DND-41 (cell line): Measurements from ENCODE around the gene ME2.

Experiments used
- ATAC-seq: fragments of 200-7000 bp; cut with Tn5 transposase; 3 replicates; pipeline ENCODE4 v1.9.1; 2021; ENCODE audit warnings: low read depth; ENCODE audit not compliant: insufficient read depth
- DNase-seq: peaks from one replicate; pipeline ENCODE4 v3.0.0-alpha.2; 2020
- H2AFZ ChIP-seq: 2 replicates; pipeline ENCODE4 v1.6.0; 2012; ENCODE audit warnings: low read depth, low read length
- H3K27ac ChIP-seq: 2 replicates; pipeline ENCODE4 v1.5.1; 2012; ENCODE audit warnings: low read length, inconsistent platforms
- H3K27me3 ChIP-seq: fragments of 200-600 bp; sonication (generic); 2 replicates; pipeline ENCODE4 v1.6.0; 2012; ENCODE audit warnings: low read length, mild to moderate bottlenecking, inconsistent platforms; ENCODE audit not compliant: insufficient read depth, poor library complexity
- H3K36me3 ChIP-seq: 2 replicates; pipeline ENCODE4 v1.5.1; 2012; ENCODE audit warnings: low read length, inconsistent platforms; ENCODE audit not compliant: insufficient read depth
- H3K4me1 ChIP-seq: 2 replicates; pipeline ENCODE4 v1.5.1; 2012; ENCODE audit warnings: mild to moderate bottlenecking, low read length; ENCODE audit not compliant: insufficient read depth
- H3K4me2 ChIP-seq: 2 replicates; pipeline ENCODE4 v1.6.0; 2012; ENCODE audit warnings: mild to moderate bottlenecking, moderate library complexity, low read length, inconsistent platforms; ENCODE audit not compliant: insufficient read depth
- H3K4me3 ChIP-seq, 2 experiments: fragments of 200-600 bp in 1 of 2; shearing (Covaris generic) in 1 of 2; 2 replicates each; pipeline ENCODE4 v1.5.1; 2012 to 2016; ENCODE audit warnings: inconsistent platforms in 2 of 2, low read length in 2 of 2, mild to moderate bottlenecking in 2 of 2, low read depth in 1 of 2, moderate library complexity in 1 of 2
- H3K79me2 ChIP-seq: 2 replicates; pipeline ENCODE4 v1.6.0; 2012; ENCODE audit warnings: low read length, inconsistent platforms; ENCODE audit not compliant: insufficient read depth
- H3K9ac ChIP-seq: 2 replicates; pipeline ENCODE4 v1.6.0; 2012; ENCODE audit warnings: low read depth, mild to moderate bottlenecking, inconsistent platforms, low read length, moderate library complexity
- H3K9me3 ChIP-seq: 2 replicates; pipeline ENCODE4 v1.5.1; 2012; ENCODE audit warnings: low read length, moderate library complexity, mild to moderate bottlenecking, inconsistent platforms; ENCODE audit not compliant: insufficient read depth, severe bottlenecking
- H4K20me1 ChIP-seq: 2 replicates; pipeline ENCODE4 v1.6.0; 2012; ENCODE audit warnings: low read length; ENCODE audit not compliant: insufficient read depth
- EZH2 ChIP-seq: IDR thresholded peaks from 3 replicates; pipeline ENCODE4 v1.6.1; 2012; ENCODE audit warnings: borderline replicate concordance, low read depth, mild to moderate bottlenecking, moderate library complexity, low read length, inconsistent platforms; ENCODE audit not compliant: severe bottlenecking
- TF ChIP-seq, protein P1 (sequence below): IDR thresholded peaks from 2 replicates; pipeline ENCODE4 v1.5.1; 2012; ENCODE audit warnings: borderline replicate concordance, low read length, moderate library complexity, mild to moderate bottlenecking; ENCODE audit not compliant: poor library complexity, severe bottlenecking; ENCODE audit errors: extremely low read depth

Gene ME2

DNA sequence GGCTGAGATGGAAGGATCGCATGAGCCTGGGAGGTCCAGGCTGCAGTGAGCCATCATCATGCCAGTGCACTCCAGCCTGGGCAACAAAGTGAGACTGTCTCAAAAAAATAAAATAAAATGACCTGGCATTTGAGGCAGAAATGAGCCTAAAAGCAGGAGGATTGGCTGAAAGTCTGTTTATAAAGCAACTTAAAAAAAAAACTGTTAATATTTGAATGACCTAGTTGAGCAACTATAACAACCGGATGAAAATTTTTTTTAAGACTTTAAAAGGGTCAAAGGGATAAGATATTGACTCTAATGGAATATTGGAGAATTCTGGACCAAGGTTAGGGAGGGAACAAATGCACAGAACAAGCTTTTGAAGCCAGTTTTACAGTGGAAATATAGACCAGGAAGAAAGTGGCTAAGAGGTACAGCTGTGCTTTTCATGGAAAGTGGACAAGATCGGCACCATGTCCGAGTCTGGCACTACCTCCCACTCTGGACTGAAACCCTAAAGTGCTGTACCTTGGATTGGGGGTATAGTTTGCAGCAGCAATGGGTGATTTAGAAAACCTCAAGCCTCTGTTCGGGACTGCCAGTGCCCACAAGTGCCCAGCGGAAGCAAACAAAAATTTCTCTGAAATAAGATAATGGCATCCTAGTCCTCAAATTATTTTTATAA is 55.8 kb downstream of the ME2 start:
- ATAC-seq, result no peak
- TF ChIP-seq, protein P1, sequence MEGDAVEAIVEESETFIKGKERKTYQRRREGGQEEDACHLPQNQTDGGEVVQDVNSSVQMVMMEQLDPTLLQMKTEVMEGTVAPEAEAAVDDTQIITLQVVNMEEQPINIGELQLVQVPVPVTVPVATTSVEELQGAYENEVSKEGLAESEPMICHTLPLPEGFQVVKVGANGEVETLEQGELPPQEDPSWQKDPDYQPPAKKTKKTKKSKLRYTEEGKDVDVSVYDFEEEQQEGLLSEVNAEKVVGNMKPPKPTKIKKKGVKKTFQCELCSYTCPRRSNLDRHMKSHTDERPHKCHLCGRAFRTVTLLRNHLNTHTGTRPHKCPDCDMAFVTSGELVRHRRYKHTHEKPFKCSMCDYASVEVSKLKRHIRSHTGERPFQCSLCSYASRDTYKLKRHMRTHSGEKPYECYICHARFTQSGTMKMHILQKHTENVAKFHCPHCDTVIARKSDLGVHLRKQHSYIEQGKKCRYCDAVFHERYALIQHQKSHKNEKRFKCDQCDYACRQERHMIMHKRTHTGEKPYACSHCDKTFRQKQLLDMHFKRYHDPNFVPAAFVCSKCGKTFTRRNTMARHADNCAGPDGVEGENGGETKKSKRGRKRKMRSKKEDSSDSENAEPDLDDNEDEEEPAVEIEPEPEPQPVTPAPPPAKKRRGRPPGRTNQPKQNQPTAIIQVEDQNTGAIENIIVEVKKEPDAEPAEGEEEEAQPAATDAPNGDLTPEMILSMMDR, result no peak
- no peak for TF ChIP-seq EZH2
- H3K4me1 ChIP-seq, result no peaks in the 10 kb centered on the region

DNA sequence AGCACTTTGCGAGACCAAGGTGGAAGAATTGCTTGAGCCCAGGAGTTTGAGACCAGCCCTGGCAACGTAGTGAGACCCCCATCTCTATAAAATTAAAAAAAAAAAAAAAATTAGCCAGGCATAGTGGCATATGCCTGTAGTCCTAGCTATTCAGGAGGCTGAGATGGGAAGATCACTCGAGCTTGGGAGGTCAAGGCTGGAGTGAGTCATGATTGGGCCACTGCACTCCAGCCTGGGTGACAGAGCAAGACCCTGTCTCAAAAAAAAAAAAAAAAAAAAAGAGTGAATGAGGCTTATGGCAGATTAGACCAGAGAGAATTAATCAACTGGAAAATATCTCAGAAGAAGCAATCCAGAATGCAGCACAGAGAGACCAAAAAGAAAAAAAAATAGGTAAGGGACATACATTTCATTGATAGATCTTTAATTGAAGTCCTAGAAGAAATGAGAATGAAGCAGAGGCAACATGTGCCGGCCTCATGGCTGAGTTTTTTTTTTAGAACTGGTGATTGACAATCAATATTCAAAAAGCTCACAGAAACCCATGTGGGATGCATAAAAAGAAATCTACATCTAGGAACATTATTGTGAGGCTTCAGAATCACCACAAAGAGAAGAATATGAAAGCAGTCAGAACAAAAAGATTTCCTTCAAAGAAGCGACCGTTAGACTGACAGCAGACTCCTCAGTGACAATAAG is 56.7 kb downstream of the ME2 start:
- H3K9ac ChIP-seq, result no peak overlapping the region
- no peaks in the 10 kb centered on the region for H3K9me3 ChIP-seq
- TF ChIP-seq EZH2, result no peak
- TF ChIP-seq, protein P1, result no peak
- no peaks in the 10 kb centered on the region for H3K79me2 ChIP-seq
- H4K20me1 ChIP-seq, result no peaks in the 10 kb centered on the region
- no peak overlapping the region for H3K4me3 ChIP-seq
- no peak overlapping the region for H3K27ac ChIP-seq
- ATAC-seq (no peak), DNase-seq (no peak)
- no peaks in the 10 kb centered on the region for H3K4me1 ChIP-seq
- H3K4me2 ChIP-seq, result no peak overlapping the region
- H3K36me3 ChIP-seq, result peaks cover 68% of the 10 kb centered on the region
- no peaks in the 10 kb centered on the region for H3K27me3 ChIP-seq
- H2AFZ ChIP-seq, result no peak overlapping the region

More for the DNA sequence above, 55.8 kb downstream of the ME2 start:
- H4K20me1 ChIP-seq, result no peaks in the 10 kb centered on the region
- H3K9ac ChIP-seq, result no peak overlapping the region
- H3K9me3 ChIP-seq, result no peaks in the 10 kb centered on the region
- H3K4me2 ChIP-seq, result no peak overlapping the region
- H2AFZ ChIP-seq, result no peak overlapping the region
- no peak for DNase-seq
- no peaks in the 10 kb centered on the region for H3K79me2 ChIP-seq
- no peak overlapping the region for H3K4me3 ChIP-seq
- no peak overlapping the region for H3K27ac ChIP-seq
- peaks cover 63% of the 10 kb centered on the region for H3K36me3 ChIP-seq
- H3K27me3 ChIP-seq, result no peaks in the 10 kb centered on the region

DNA sequence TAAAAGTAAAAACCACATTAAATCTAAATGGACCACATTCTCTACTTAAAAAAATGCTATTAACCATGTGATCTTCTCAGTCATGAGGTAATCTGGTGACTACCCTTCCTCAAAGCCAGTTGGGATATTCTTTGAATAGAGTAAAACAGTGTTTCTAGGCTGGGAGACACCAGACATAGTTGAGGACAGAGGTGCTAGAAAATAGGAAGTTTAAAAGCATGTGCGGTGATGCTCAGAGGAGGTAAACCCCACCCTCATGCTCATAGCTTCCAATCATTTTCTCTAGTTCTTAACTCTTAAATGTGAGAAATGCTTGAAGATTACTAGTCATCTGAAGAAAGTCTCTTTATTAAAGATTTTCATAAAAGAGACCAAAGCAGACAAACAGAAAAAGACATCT is 58.3 kb downstream of the ME2 start:
- Histone ChIP-seq H3K27ac (no peak overlapping the region), H3K4me3 (no peak overlapping the region), H4K20me1 (no peaks in the 10 kb centered on the region), H3K9me3 (no peaks in the 10 kb centered on the region), H3K4me2 (no peak overlapping the region), H3K79me2 (no peaks in the 10 kb centered on the region), H3K9ac (no peak overlapping the region), H3K36me3 (peaks cover 64% of the 10 kb centered on the region), H2AFZ (no peak overlapping the region), H3K4me1 (no peaks in the 10 kb centered on the region), H3K27me3 (no peaks in the 10 kb centered on the region)
- ATAC-seq, result no peak
- DNase-seq, result no peak
- TF ChIP-seq, protein P1, result no peak
- no peak for TF ChIP-seq EZH2
